Coronary artery (tissue), 2 donors: ENCODE measurements around the gene DDHD1.
"Not testable (repeated sequence)": the region's sequence is repeated elsewhere in the genome, so short reads cannot be mapped to it uniquely, and the experiment has no call there.

Experiments used
- DNase-seq: peaks from one replicate; pipeline ENCODE4 v3.0.0-alpha.2; 2017; ENCODE audit warnings: low spot score
- H3K27ac ChIP-seq, 2 donors: fragments of 200-600 bp; sonication (generic); one replicate each; pipeline ENCODE4 v1.5.1; 2016 to 2019
- H3K4me3 ChIP-seq: fragments of 200-600 bp; sonication (generic); 2 replicates; pipeline ENCODE4 v1.5.1; 2016; ENCODE audit warnings: mild to moderate bottlenecking, moderate library complexity
- TF ChIP-seq, protein P1 (sequence below): fragments of 200-600 bp; sonication (generic); IDR thresholded peaks from one replicate; pipeline ENCODE4 v1.5.1; 2019; ENCODE audit warnings: antibody characterized with exemption

DDHD1 gene

DNA sequence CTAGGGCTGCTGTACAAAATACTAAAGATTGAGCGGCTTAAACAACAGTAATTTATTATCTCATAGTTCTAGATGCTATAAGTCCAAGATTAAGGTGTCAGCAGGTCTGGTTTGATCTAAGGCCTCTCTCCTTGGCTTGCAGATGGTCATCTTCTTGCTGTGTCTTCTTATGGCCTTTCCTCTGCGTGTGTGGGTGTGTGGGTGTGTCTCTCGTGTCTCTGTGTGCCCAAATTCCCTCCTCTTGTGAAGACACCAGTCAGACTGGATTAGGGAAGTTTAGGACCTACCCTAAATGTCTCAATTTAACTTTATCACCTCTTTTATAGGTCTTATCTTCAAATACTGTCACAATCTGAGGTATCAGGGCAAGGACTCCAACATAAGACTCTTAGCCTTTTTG is 28.3 kb downstream of the DDHD1 start:
- H3K4me3 ChIP-seq = no peak overlapping the region
- TF ChIP-seq, protein P1, sequence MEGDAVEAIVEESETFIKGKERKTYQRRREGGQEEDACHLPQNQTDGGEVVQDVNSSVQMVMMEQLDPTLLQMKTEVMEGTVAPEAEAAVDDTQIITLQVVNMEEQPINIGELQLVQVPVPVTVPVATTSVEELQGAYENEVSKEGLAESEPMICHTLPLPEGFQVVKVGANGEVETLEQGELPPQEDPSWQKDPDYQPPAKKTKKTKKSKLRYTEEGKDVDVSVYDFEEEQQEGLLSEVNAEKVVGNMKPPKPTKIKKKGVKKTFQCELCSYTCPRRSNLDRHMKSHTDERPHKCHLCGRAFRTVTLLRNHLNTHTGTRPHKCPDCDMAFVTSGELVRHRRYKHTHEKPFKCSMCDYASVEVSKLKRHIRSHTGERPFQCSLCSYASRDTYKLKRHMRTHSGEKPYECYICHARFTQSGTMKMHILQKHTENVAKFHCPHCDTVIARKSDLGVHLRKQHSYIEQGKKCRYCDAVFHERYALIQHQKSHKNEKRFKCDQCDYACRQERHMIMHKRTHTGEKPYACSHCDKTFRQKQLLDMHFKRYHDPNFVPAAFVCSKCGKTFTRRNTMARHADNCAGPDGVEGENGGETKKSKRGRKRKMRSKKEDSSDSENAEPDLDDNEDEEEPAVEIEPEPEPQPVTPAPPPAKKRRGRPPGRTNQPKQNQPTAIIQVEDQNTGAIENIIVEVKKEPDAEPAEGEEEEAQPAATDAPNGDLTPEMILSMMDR = no peak
- no peak for DNase-seq

DNA sequence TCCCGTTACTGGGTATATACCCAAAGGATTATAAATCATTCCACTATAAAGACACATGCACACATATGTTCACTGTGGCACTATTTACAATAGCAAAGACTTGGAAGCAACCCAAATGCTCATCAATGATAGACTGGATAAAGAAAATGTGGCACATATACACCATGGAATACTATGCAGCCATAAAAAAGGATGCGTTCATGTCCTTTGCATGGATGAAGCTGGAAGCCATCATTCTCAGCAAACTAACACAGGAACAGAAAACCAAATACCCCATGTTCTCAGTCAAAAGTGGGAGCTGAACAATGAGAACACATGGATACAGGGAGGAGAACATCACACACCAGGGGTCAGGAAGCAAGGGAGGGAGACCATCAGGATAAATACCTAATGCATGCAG is 31.7 kb downstream of the DDHD1 start:
- DNase-seq, H3K4me3 ChIP-seq: not testable (repeated sequence)

More for the DNA sequence above, 28.3 kb downstream of the DDHD1 start:
- H3K27ac ChIP-seq = no peak overlapping the region

DNA sequence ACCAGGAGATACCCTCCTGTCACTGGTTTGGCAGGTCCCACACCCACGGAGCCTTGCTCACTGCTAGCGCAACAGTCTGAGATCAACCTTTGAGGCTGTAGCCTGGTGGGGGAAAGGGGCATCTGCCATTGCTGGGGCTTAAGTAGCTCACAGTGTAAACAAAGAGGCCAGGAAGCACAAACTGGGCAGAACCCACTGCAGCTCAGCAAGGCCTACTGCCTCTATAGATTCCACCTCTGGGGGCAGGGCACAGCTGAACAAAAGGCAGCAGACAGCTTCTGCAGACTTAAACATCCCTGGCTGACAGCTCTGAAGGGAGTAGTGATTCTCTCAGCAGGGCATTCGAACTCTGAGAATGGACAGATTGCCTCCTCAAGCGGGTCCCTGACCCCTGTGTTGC is 35.6 kb downstream of the DDHD1 start:
- H3K4me3 ChIP-seq, DNase-seq: not testable (repeated sequence)

More for the DNA sequence above, 31.7 kb downstream of the DDHD1 start:
- H3K27ac ChIP-seq = not testable (repeated sequence)

DNA sequence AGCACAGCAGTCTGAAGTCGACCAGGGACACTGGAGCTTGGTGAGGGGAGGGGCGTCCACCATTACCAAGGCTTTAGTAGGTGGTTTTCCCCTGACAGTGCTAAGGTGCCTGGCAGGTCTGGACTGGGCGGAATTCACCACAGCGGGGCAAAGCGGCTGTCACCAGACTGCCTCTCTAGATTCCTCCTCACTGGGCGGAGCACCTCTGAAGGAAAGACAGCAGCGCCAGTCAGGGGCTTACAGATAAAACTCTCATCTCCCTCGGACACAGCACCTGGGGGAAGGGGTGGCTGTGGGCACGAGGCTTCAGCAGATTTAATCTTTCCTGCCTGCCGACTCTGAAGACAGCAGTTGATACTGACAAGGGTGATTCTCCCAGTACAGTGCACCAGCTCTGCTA is 39.1 kb downstream of the DDHD1 start:
- TF ChIP-seq, protein P1 = no peak
- no peak overlapping the region for H3K27ac ChIP-seq
- H3K4me3 ChIP-seq = no peak overlapping the region
- no peak for DNase-seq

More for the DNA sequence above, 35.6 kb downstream of the DDHD1 start:
- H3K27ac ChIP-seq = not testable (repeated sequence)

DNA sequence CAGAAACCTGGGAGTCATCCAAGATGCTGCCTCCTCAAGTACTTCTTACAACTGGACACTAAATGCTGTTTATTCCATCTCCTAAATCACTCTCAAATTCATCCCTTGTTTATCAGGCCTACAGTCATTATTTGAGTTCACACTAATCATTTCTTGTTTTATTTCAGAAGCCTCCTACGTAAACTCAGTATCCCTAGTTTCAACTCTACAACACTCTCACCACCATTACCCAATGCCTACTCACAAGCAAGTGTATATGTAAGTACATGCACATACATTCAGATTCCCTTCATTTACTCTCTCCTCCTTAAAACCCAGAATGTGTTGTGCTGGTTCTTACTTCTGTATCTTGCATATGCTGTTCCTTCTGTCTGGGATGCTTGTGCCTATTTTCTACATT is 43.0 kb downstream of the DDHD1 start:
- TF ChIP-seq, protein P1 = no peak
- Histone ChIP-seq H3K4me3 (no peak overlapping the region), H3K27ac (no peak overlapping the region)
- no peak for DNase-seq

DNA sequence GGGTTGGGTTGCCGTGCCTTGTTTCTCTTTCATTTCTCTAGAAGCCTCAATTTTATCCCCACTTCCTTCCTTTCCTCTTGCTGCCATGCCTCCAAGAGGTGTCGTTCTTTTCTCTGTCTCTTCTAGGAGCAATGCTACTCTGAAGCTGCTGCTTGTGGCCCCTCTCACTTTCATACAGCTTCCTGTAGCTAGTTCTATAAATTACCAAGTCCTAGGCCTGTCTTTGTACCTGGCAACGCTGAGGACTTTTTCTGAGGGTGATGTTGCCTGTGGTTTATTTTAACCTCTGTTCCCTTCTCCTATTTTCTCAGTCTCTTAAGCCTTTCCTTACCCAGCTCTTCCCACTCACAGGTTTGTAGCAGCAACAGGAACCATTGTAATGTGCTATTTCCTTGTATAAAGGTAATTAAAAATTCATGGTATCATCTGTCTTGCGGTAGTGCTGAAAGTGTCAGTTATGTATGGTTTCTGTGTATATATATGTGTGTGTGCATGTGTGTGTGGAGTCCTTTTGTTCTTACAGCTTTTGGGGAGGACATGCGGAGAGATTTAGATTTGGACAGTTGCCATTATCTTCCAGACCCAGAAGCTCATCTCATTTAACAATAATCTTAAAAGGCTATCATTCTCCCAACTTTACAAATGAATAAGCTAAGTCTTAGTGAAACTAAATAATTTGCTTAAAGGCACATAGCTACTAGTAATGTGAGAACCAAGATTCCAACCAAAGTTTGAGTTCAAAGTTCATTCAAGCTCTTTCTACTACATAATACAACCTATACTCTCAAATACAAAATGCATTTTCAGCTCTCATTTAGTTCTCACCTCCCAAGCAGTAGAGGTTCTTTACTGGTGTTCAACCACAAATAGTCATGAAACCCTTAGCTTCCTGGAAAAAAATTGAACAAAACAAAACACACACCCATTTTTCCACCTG is 43.8 kb downstream of the DDHD1 start:
- Histone ChIP-seq H3K27ac (no peak overlapping the region), H3K4me3 (no peak overlapping the region)
- TF ChIP-seq, protein P1 = no peak
- DNase-seq = no peak

DNA sequence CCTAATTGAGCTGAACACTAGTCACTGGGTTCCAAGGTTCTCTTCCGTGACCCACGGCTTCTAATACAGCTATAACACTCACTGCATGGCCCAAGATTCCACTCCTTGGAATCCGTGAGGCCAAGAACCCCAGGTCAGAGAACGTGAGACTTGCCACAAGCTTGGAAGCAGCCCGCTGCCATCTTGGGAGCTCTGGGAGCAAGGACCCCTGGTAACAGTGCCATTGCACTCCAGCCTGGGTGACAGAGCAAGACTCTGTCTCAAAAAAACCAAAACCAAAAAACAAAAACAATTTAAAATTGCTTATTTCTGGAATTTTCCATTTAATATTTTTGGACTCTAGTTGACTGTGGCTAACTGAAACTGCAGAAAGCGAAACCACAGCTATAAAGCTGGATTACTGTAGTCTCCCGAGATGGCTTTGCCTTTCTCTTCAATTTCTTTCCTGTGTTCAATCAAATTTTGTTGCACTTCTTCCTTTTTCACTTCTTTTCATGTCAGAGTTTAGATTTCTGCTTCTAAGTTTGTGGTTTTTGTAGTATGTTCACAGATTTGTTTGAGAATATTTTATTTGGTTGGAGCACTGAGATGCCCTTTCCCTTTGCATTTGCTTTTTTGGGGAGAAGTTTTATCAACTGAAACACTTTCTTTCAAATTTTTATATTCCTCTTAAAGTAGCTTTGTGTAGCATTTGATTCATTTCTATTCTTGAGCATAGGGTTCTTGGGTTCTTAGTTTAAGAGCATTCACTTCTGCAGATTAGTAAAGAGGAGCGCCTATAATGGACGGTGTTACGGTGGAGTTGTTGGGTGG is 44.6 kb downstream of the DDHD1 start:
- no peak for DNase-seq
- TF ChIP-seq, protein P1 = no peak
- Histone ChIP-seq H3K4me3 (no peak overlapping the region), H3K27ac (no peak overlapping the region)
